Nephron (organoid): Measurements from ENCODE around the gene CASTOR2.
A peak's percentile ranks its signal among the peaks of the same experiment; 100 is the strongest.
"Not testable (repeated sequence)": the region's sequence is repeated elsewhere in the genome, so short reads cannot be mapped to it uniquely, and the experiment has no call there.

Experiments
- H3K27ac Mint-ChIP-seq, 3 experiments: 2 replicates each; pipeline ENCODE4 v1.8.0; 2020; ENCODE audit warnings: mixed read lengths in 3 of 3, mild to moderate bottlenecking in 2 of 3, moderate library complexity in 1 of 3
- H3K27me3 Mint-ChIP-seq: 2 replicates; pipeline ENCODE4 v1.8.0; 2021; ENCODE audit warnings: low read depth, mild to moderate bottlenecking, moderate library complexity, mixed read lengths
- H3K36me3 Mint-ChIP-seq: 2 replicates; pipeline ENCODE4 v1.8.0; 2020; ENCODE audit warnings: low read depth, mixed read lengths
- H3K4me1 Mint-ChIP-seq: 2 replicates; pipeline ENCODE4 v1.8.0; 2020; ENCODE audit warnings: mixed read lengths
- H3K4me3 Mint-ChIP-seq, 3 experiments: 2 replicates each; pipeline ENCODE4 v1.8.0; 2020; ENCODE audit warnings: mild to moderate bottlenecking in 3 of 3, mixed read lengths in 3 of 3, moderate library complexity in 2 of 3
- H3K9me3 Mint-ChIP-seq: 2 replicates; pipeline ENCODE4 v1.8.0; 2020; ENCODE audit warnings: mixed read lengths

The CASTOR2 gene

DNA sequence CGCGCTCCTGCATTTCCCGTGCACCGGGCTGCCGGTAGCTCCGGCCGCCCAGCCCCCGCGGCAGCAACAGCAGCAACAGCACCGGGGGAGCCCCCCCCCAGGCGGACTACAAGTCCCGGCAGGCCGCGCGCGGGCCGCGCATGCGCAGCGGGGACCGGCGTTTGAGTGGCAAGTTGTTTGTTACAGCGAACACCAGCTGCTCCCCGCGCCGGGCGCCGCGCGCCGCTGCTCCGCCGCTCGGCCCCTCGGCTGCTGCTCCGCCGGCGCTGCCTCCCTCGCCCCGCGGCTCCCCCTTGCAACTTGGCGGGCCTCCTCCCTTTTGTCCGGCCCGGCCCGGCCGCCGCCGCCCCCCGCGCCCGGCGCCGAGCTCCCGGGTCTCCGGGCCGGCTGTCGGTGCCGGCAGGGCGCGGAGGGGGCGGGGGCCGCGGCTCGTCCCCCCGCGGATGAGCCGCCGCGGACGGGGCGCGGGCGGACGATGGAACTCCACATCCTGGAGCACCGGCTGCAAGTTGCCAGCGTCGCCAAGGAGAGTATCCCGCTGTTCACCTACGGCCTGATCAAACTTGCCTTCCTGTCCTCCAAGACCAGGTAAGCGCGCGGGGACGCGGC, at the start of gene CASTOR2:
CASTOR2 (plus strand) TSS at position 195 of the 609 bp plus-strand sequence; CDS start at position 476, 281 bp downstream.
- not testable (repeated sequence) for H3K27me3 Mint-ChIP-seq, H3K36me3 Mint-ChIP-seq, H3K27ac Mint-ChIP-seq, H3K4me1 Mint-ChIP-seq, H3K9me3 Mint-ChIP-seq
- H3K4me3 Mint-ChIP-seq, result peak within 1 kb of the TSS in 2 of 3 experiments; percentile 60 to 61

DNA sequence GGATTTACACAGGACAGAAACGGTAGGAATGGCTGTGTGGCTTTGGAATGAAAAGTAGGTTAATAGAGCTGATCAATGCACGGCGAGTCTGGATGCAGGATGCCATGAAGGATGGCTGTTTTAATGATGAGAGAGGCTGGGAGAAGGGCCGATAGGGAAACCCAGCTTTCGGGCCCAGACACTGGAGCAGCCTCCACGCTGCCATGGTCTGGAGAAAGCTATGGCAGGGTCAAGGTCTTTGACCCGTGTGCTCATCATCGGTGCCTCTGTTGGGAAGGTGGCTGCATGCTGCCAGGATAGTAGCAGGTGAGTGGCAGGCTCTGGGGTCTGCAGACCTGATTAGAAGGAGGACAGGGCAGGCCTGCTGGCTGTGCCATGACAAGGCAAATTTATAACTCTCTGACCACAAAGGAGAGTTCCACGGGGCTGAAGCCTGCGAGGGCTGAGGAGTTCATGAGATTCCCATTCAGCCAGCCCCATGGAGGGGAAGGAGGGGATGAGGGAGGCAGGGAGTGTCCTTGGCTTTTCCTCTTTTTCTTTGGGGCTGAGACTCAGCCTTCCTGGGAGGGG, 42.1 kb upstream of the CASTOR2 start:
- not testable (repeated sequence) for H3K27me3 Mint-ChIP-seq, H3K27ac Mint-ChIP-seq, H3K9me3 Mint-ChIP-seq, H3K36me3 Mint-ChIP-seq, H3K4me1 Mint-ChIP-seq, H3K4me3 Mint-ChIP-seq

DNA sequence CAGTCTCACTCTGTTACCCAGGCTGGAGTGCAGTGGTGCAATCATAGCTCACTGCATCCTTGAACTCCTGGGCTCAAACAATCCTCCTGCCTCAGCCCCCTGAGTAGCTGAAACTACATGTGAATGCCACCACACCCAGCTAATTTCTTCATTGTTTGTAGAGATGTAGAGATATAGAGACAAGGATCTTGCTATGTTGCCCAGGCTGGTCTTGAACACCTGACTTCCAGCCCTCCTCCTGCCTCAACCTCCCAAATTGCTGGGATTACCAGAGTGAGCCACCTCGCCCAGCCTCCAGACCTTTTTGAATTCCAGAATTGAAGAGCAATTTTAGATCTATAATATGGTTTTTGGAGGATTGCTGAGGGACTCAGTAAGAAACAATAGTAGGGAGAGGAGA, 40.9 kb upstream of the CASTOR2 start:
- not testable (repeated sequence) for H3K4me1 Mint-ChIP-seq, H3K9me3 Mint-ChIP-seq, H3K27ac Mint-ChIP-seq, H3K4me3 Mint-ChIP-seq, H3K36me3 Mint-ChIP-seq, H3K27me3 Mint-ChIP-seq

DNA sequence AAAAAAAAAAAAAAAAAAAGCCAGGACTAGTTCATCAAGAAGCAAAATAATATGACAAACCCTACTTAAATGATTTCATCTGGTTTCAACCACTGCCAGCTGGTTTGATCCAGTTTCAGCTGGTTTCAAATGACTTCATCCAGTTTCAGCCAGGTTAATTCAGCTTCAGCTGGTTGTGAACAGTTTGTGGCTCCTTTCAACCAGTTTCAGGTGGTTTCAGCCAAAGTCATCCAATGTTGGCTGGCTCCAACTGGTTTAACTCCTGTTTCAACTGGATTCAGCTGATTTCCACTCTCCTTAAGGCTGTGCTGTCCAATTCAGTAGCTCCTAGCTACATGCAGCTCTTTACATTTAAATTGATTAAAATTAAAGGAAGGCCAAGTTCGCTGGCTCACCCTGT, 37.5 kb upstream of the CASTOR2 start:
- not testable (repeated sequence) for H3K4me1 Mint-ChIP-seq, H3K27ac Mint-ChIP-seq, H3K36me3 Mint-ChIP-seq, H3K27me3 Mint-ChIP-seq, H3K4me3 Mint-ChIP-seq, H3K9me3 Mint-ChIP-seq

DNA sequence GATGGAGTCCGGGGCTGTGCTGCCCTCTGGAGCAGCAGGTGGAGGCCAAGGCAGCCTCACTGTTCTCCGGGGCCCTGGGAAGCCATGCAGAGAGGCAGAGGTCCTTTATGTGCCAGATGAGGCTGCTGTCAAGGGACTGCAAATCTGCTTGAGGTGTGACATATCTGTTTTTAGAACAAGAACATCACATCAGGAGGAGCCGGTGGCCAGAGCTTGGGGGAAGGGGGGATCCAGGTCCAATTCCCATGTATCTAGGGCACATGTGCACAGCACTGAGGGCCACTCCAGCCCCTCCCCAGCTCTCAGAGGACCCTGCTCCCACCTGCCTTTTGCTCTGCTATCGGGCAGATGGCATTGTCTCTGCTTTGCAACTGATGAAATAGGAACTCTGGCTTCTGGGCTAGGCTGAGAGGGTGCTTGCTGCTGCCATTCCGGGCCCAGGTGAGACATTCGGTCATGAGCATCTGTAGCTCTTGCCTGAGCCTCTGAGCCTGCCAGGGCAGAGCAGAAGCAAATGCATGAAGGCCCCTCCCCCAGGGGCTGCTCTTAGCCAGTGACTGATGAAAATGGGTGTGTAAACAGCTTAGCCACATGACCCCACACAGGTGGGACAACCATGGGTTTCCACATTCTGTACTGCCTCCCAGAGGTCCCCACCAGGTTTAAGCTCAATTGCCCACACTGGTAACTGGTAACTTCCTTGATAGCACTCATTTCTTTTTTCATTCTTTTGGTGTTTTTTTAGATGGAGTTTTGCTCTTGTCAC, 32.8 kb upstream of the CASTOR2 start:
- H3K36me3 Mint-ChIP-seq, H3K4me3 Mint-ChIP-seq, H3K27me3 Mint-ChIP-seq, H3K4me1 Mint-ChIP-seq, H3K9me3 Mint-ChIP-seq, H3K27ac Mint-ChIP-seq: not testable (repeated sequence)

DNA sequence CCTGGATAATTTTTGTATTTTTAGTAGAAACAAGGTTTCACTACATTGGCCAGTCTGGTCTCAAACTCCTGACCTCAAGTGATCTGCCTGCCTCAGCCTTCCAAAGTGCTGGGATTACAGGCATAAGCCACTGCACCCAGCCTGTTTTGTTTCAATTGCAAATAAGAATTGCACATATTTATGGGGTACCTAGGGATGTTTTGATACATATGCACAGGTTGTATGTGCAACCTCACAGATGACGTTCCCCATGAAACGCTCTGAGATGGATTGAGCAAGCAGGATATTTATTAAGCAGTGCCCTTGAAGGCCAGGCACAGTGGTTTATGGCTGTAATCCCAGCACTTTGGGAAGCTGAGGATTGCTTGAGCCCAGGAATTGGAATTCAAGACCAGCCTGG, 25.1 kb upstream of the CASTOR2 start:
- H3K27ac Mint-ChIP-seq, H3K27me3 Mint-ChIP-seq, H3K4me1 Mint-ChIP-seq: not testable (repeated sequence)

DNA sequence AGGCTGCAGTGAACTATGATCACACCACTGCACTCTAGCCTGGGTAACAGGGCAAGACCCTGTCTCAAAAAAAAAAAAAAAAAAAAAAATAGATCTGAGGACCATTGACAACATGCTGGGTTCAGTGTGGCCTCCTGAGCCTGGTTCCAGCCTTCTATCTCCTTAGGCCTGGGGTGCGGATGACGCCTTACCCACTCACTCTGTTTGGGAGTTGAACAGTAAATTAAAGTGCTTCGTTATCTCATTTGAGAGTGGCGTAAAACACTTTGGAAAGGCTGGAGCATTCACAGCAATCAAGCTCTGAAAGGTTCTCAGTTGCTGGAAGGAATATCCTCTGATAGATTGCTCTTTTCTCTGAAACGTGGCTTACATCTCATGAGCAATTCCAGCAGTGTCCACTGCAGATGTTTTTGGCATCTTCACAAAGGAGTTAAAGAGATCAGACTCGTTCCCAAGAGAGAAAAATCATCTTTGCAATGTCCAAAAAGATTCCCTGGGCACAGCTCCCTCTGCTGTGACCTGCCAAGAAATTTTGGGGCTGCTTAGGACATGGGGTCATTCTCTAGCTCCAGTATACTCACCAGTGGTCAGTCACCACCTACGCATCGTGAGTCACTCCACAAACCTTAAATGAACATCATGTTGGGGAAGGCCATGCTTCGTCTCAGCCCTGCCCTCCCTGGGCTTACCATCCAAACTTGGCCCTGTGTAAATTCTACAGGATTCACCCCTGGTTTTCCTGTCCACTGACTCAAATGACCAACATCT, 23.0 kb upstream of the CASTOR2 start:
- not testable (repeated sequence) for H3K9me3 Mint-ChIP-seq, H3K27ac Mint-ChIP-seq, H3K4me3 Mint-ChIP-seq, H3K4me1 Mint-ChIP-seq, H3K27me3 Mint-ChIP-seq, H3K36me3 Mint-ChIP-seq

More for the DNA sequence above, 25.1 kb upstream of the CASTOR2 start:
- not testable (repeated sequence) for H3K36me3 Mint-ChIP-seq, H3K9me3 Mint-ChIP-seq, H3K4me3 Mint-ChIP-seq

DNA sequence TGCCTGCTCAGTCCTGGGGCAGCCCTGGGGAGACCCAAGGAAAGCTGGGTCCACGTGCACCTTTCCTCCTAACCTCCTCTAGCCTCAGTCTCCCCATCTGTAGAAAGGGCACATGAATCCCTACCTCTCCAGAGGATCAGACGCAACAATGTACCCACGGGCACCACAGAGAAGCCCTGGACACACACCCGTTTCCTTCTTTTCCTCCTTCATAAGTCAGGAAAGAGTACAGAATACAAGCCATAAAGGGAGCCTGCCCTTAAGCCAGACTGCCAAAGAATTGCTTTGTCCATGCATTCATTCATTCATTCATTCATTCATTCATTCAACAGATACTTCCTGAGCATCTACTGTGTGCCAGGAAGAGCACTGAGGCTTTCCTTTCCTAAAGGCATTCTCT, 20.6 kb upstream of the CASTOR2 start:
- not testable (repeated sequence) for H3K36me3 Mint-ChIP-seq, H3K4me1 Mint-ChIP-seq, H3K27me3 Mint-ChIP-seq

DNA sequence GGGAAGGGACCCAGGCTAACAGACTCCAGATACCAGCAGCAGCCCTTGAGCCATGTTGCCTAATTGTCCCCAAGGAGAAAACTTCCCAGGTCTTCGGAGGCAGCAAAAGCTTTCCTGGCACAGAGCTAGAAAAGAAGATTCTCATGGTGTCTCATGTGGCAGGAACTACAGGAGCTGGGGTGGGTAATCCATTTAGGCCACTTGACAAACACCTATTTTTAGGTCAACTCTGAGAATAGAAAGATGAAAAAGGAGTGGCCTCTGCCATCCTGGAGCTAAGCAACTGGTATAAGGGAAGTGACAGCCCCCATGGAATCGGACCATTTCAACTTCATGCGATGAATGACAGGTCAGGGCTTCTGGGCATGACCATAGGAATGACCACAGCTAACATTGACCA, 16.8 kb upstream of the CASTOR2 start:
- H3K4me1 Mint-ChIP-seq, H3K27ac Mint-ChIP-seq, H3K27me3 Mint-ChIP-seq, H3K9me3 Mint-ChIP-seq, H3K36me3 Mint-ChIP-seq, H3K4me3 Mint-ChIP-seq: not testable (repeated sequence)

More for the DNA sequence above, 20.6 kb upstream of the CASTOR2 start:
- not testable (repeated sequence) for H3K9me3 Mint-ChIP-seq, H3K27ac Mint-ChIP-seq, H3K4me3 Mint-ChIP-seq

DNA sequence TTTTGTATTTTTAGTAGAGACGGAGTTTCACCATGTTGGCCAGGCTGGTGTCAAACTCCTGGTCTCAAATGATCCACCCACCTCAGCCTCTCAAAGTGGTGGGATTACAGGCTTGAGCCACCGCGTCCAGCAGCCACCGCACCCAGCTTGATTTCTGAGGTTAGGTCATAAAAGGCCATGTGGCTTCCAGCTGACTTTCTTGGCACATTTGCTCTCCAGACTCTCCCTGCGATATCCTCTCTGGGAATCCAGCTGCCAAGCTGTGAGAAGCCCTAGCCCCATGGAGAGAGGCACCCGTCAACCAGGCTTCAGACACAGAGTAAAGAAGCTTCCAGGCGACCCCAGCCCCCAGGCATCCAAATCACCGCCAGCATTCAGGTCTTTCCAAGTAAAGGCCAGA, 10.7 kb upstream of the CASTOR2 start:
- H3K36me3 Mint-ChIP-seq, H3K4me1 Mint-ChIP-seq, H3K27ac Mint-ChIP-seq, H3K4me3 Mint-ChIP-seq, H3K27me3 Mint-ChIP-seq, H3K9me3 Mint-ChIP-seq: not testable (repeated sequence)

DNA sequence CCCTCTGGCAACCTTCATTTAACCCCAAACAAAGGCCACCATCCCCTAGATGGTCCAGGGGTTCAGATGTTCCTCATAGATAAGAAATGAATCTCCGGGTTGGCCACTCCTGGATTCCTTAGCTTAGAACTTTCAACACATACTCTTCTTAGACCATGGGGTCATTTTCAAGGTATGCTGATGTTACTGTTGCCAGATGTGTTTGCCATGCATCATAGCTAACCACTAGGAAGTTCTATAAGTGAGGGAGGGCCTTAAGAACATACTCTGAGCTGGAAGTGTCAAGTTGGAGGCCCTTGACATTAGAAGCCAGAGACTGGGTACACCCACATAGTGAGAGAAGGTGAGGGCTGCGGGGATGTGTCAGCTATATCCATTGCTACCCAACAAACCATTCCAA, 6.2 kb upstream of the CASTOR2 start:
- not testable (repeated sequence) for H3K36me3 Mint-ChIP-seq, H3K27ac Mint-ChIP-seq, H3K4me3 Mint-ChIP-seq, H3K9me3 Mint-ChIP-seq, H3K27me3 Mint-ChIP-seq, H3K4me1 Mint-ChIP-seq

DNA sequence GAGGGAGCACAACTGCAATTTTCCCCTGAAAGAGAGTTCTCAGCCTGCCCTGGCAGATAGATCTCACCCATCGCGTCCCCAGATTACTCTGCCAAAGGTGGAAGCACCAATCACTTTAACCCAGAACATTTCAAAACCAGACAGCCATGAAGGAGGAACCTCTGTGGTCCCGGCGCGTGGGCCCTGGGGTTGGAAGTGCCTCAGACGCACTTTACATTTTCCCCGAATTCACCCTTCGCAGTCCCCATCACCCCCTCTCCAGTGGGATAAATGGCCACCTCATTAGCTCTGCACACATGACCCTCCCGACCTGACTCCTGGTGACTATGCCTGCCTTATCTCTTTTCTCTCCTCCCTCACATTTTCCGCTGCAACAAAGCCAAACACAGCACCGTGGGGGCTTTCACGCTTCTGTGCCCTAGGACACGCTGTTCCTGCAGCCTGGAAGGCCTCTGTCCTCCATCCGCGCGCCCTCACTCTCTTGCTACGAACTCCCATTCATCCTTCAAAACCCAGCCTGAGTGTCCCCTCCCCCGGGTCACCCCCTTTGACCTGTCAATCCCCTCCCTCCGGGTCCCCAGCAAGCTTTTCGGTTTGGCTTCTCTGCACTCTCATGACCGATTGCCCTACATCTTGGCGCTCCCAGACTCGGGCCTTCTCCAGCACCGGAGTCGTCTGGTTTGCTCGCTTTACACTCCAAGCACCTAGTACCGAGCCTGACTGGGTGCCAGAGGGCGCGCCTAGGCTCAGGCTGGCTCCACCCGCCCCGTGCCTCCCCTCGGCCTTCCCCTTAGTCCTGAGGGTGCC, 598 bp upstream of the CASTOR2 start:
- not testable (repeated sequence) for H3K4me1 Mint-ChIP-seq, H3K36me3 Mint-ChIP-seq, H3K9me3 Mint-ChIP-seq, H3K27ac Mint-ChIP-seq, H3K27me3 Mint-ChIP-seq
- peak overlapping the region in 2 of 3 experiments; percentile 60 to 61 for H3K4me3 Mint-ChIP-seq

DNA sequence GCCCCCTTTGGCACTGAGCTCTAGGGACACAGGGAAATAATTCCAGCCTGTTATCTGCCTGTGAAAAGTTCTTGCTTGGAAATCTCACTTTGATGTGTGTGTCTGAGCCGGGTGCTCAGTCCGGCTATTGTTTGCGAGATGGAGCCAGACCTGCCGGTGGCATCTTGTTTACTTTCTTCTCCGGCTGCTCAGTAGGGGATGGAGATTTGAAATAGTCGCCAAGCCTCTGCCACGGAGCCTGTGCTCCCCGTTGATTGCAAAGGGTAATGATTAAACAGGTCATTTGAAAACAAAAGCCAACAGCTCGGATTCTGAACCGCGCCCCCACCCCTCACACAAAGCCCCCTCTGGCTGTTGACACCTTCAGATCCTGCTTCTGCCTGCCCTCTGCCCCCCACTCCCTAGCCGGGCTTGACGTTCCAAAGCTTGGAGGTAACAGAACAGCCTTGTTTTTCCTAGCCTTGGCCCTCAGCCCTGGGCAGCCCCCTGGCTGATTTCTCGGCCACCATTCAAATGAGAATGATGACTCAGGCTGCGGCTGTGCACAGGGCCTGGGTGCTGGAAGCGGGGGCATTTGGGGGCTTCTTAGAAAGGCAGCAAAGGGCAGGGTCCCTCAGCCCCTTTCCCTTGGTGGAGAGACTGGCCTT, 1.8 kb downstream of the CASTOR2 start:
- H3K9me3 Mint-ChIP-seq, H3K4me1 Mint-ChIP-seq: not testable (repeated sequence)

DNA sequence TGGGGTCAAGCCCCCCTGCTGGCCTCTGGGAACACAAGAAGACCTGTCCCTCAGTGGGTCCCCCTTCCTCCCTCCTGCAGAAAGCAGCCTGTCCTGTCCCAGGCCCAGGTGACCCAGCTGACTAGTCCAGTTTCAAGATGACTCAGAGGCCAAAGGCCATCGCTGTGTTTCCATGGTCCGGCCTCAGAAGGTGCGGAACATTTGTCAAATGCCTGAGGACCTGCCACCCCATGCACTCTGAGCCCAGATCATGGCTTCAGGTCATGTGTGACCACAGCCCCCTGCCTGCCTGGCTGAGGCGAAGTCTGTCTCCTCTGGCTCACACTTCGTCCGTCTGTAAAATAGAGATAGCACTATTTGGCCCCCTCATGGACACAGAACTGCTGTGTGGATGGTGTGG, 2.4 kb downstream of the CASTOR2 start:
- H3K36me3 Mint-ChIP-seq, H3K27ac Mint-ChIP-seq, H3K4me1 Mint-ChIP-seq, H3K27me3 Mint-ChIP-seq, H3K4me3 Mint-ChIP-seq, H3K9me3 Mint-ChIP-seq: not testable (repeated sequence)

More for the DNA sequence above, 1.8 kb downstream of the CASTOR2 start:
- H3K27me3 Mint-ChIP-seq, H3K4me3 Mint-ChIP-seq, H3K27ac Mint-ChIP-seq, H3K36me3 Mint-ChIP-seq: not testable (repeated sequence)
